ENCODE results near the gene GGT5. TPM values are rescaled to one million over a fixed set of nuclear protein-coding genes. Genes with fewer than 3 reads are reported as not detected.

The GGT5 gene
- total and polyA plus RNA-seq, 4 donors: 6.3 to 35.0 (median 20.2) TPM

GRCh38 chr22:24290459-24290858 lies 45.6 kb upstream of the GGT5 start:
- peaks cover 13 to 46% (median 38%) of the 10 kb centered on the region in 4 donors for H3K4me1 ChIP-seq (ENCODE audit: control insufficient read depth in 4 of 4, insufficient read depth in 4 of 4, low read length in 3 of 4)
- no peak for TF ChIP-seq NR2F2 (IDR thresholded peaks at IDR 0.05)
- TF ChIP-seq MAX (IDR thresholded peaks at IDR 0.05): no peak
- no peak for TF ChIP-seq JUND (IDR thresholded peaks at IDR 0.05)
- TF ChIP-seq SP1 (IDR thresholded peaks at IDR 0.05): no peak
- no peak for TF ChIP-seq ZBTB33 (IDR thresholded peaks at IDR 0.05)
- no peak for TF ChIP-seq CTCF (IDR thresholded peaks at IDR 0.05; ENCODE audit: low read depth, low read length, missing input control)
- no peak for TF ChIP-seq HNF4A (conservative IDR thresholded peaks at IDR 0.05)
- H3K27me3 ChIP-seq (ENCODE audit: control insufficient read depth in 4 of 4, insufficient read depth in 4 of 4, low read length in 3 of 4): no peaks in the 10 kb centered on the region

GRCh38 chr22:24289741-24290163 lies 44.9 kb upstream of the GGT5 start:
- 38% methylated on average over 4 of the region's 4 CpGs for WGBS
- no peaks in the 10 kb centered on the region for H3K36me3 ChIP-seq (ENCODE audit: control insufficient read depth in 4 of 4, insufficient read depth in 3 of 4, low read depth in 1 of 4, low read length in 3 of 4)
- DNase-seq (ENCODE audit: low spot score): no peak
- H3K27ac ChIP-seq (ENCODE audit: low read depth in 1 of 2, low read length in 2 of 2): peak overlapping the region; percentile 74 to 88
- no peak for TF ChIP-seq MAX (IDR thresholded peaks at IDR 0.05)
- TF ChIP-seq HNF4G (IDR thresholded peaks at IDR 0.05): no peak
- TF ChIP-seq TAF1 (conservative IDR thresholded peaks at IDR 0.05): no peak
- no peak for TF ChIP-seq REST (IDR thresholded peaks at IDR 0.05)
- no peak for TF ChIP-seq NR2F2 (IDR thresholded peaks at IDR 0.05)
- no peak for TF ChIP-seq SP1 (IDR thresholded peaks at IDR 0.05)
- no peak for TF ChIP-seq RAD21 (IDR thresholded peaks at IDR 0.05)
- TF ChIP-seq GABPA (IDR thresholded peaks at IDR 0.05 in 1 of 2, conservative IDR thresholded peaks at IDR 0.05 in 1 of 2): no peak
- TF ChIP-seq CTCF (IDR thresholded peaks at IDR 0.05; ENCODE audit: low read depth, low read length, missing input control): no peak
- H3K9ac ChIP-seq (ENCODE audit: low read depth in 1 of 2, low read length in 2 of 2): peak overlapping the region; percentile 1 to 71
- H3K4me1 ChIP-seq (ENCODE audit: control insufficient read depth in 4 of 4, insufficient read depth in 4 of 4, low read length in 3 of 4): peaks cover 13 to 46% (median 39%) of the 10 kb centered on the region in 4 donors
- no peaks in the 10 kb centered on the region for H3K27me3 ChIP-seq (ENCODE audit: control insufficient read depth in 4 of 4, insufficient read depth in 4 of 4, low read length in 3 of 4)
- H3K9me3 ChIP-seq (ENCODE audit: control insufficient read depth in 4 of 4, low read length in 3 of 4): no peaks in the 10 kb centered on the region
- no peak overlapping the region for H3K4me3 ChIP-seq (ENCODE audit: low read depth in 1 of 3, low read length in 3 of 3)

More at GRCh38 chr22:24290459-24290858, 45.6 kb upstream of the GGT5 start:
- DNase-seq (ENCODE audit: low spot score): no peak
- H3K9ac ChIP-seq (ENCODE audit: low read depth in 1 of 2, low read length in 2 of 2): peak overlapping the region in 1 of 2 donors; percentile 27
- no peaks in the 10 kb centered on the region for H3K9me3 ChIP-seq (ENCODE audit: control insufficient read depth in 4 of 4, low read length in 3 of 4)
- no peak overlapping the region for H3K4me3 ChIP-seq (ENCODE audit: low read depth in 1 of 3, low read length in 3 of 3)
- H3K36me3 ChIP-seq (ENCODE audit: control insufficient read depth in 4 of 4, insufficient read depth in 3 of 4, low read depth in 1 of 4, low read length in 3 of 4): no peaks in the 10 kb centered on the region
- peak overlapping the region; percentile 74 to 88 for H3K27ac ChIP-seq (ENCODE audit: low read depth in 1 of 2, low read length in 2 of 2)

Measured in liver (tissue), 9 donors.